Measurements from ENCODE around the gene SLC19A3.
"Not testable (repeated sequence)": the region's sequence is repeated elsewhere in the genome, so short reads cannot be mapped to it uniquely, and the experiment has no call there.

SLC19A3 gene

GRCh38 chr2:227673620-227674019, 44.2 kb downstream of the SLC19A3 start:
- H3K4me3 Mint-ChIP-seq; H3K36me3 Mint-ChIP-seq (ENCODE audit: low read depth); intact Hi-C loops (cut with micrococcal nuclease); H3K27ac Mint-ChIP-seq; H3K4me1 Mint-ChIP-seq (ENCODE audit: low read depth); H3K9me3 Mint-ChIP-seq; H3K27me3 Mint-ChIP-seq: not testable (repeated sequence)

DNA sequence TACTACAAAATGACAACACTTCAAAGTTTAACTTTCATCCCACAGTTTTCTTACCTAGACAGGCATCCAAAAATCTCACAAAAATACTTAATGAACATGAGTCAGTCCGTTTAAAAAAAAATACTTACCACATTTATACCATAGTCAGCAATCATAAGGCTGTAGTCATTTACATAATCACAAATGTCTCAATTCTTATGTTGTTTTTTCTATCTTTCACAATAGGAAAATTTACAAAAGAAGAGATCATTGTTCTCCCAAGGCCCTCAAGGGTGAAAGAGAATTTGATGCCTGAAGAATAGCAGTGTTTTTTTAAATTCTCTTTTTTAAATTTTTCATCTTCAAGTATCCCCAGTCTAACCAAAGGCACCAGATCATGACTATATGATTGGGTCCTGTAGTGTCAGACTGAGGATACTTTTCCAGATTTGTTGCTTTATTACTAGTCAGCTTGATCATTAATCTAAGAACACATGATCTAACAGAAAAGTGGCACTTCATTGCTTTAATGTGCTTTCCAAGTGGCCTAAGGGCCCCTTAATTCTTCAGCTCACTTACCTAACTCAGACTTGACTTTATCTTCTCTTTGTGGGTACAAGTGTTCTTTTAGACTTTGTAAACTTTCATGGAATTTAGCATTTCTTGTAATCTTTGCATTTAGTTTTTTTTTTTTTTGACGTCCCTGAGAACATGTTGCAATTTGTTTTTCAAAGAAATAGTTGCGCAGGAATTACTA, 46.5 kb downstream of the SLC19A3 start:
- H3K27me3 Mint-ChIP-seq = no peaks in the 10 kb centered on the region
- H3K4me3 Mint-ChIP-seq = no peak overlapping the region
- intact Hi-C loops (cut with micrococcal nuclease) = no loop called here
- no peaks in the 10 kb centered on the region for H3K4me1 Mint-ChIP-seq (ENCODE audit: low read depth)
- H3K27ac Mint-ChIP-seq = no peak overlapping the region
- no peaks in the 10 kb centered on the region for H3K9me3 Mint-ChIP-seq
- no peaks in the 10 kb centered on the region for H3K36me3 Mint-ChIP-seq (ENCODE audit: low read depth)

DNA sequence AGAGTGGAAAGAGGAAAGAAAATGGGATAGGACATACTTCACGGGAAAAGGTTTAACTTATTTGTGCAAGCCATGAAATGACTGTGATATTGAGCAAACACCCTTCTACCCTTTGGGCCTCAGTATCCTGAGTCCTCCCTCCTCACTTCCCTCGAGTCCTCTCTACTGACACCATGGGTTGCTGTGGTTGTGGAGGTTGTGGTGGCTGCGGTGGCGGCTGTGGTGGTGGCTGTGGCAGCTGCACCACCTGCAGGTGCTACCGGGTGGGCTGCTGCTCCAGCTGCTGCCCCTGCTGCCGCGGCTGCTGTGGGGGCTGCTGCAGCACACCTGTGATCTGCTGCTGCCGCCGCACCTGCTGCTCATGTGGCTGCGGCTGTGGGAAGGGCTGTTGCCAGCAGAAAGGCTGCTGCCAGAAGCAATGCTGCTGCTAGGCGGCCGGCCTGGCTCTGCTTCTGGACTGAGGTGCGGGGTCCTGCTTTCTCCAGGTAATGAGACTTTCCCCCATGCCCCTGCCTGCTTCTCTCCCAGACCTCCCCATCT, 51.1 kb downstream of the SLC19A3 start, which contains the start of gene SCYGR5:
SCYGR5 (plus strand) TSS at position 174 of the 540 bp plus-strand sequence; CDS start at position 174, 0 bp downstream.
- H3K4me3 Mint-ChIP-seq; H3K27me3 Mint-ChIP-seq; H3K9me3 Mint-ChIP-seq; H3K4me1 Mint-ChIP-seq (ENCODE audit: low read depth); H3K36me3 Mint-ChIP-seq (ENCODE audit: low read depth); H3K27ac Mint-ChIP-seq; intact Hi-C loops (cut with micrococcal nuclease): not testable (repeated sequence)

DNA sequence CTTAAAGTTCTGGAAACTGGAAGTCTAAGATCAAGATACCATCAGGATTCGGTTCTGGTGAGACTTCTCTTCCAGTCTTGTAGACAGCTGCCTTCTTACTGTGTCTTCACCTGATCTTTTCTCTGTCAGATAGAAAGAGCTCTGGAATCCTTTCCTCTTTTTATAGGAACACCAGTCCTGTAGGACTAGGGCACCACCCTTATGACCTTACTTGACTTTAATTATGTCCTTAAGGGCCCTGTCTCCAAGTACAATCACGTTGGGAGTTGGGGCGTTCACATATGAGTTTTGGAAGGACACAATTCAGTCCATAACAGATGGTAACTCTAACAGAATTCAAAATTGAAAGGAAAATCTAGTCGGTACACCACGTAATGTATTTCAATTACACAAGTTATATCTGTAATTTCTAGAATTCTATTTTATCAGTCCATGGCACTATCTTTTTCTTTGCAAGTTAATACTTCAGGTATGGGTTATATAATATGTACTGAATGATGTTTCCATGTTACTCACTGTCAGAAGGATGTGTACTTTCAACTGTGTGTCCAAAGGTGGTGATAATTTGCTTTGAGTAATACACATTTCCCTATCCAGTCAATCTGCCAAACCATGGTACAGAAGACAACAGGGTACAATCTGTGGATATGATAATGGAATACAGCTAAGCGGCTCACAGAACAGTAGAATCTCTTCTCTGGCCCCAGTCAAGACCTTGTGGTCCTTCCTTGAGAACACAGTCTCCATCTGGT, 52.5 kb downstream of the SLC19A3 start:
- intact Hi-C loops (cut with micrococcal nuclease) = no loop called here
- H3K27ac Mint-ChIP-seq = no peak overlapping the region

GRCh38 chr2:227661827-227662226, 56.0 kb downstream of the SLC19A3 start:
- Mint-ChIP-seq H3K27ac (no peak overlapping the region), H3K4me3 (no peak overlapping the region), H3K27me3 (no peaks in the 10 kb centered on the region), H3K4me1 (ENCODE audit: low read depth) (no peaks in the 10 kb centered on the region), H3K36me3 (ENCODE audit: low read depth) (no peaks in the 10 kb centered on the region), H3K9me3 (no peaks in the 10 kb centered on the region)
- intact Hi-C loops (cut with micrococcal nuclease) = no loop called here

More for the DNA sequence above, 52.5 kb downstream of the SLC19A3 start:
- no peaks in the 10 kb centered on the region for H3K9me3 Mint-ChIP-seq
- no peaks in the 10 kb centered on the region for H3K4me1 Mint-ChIP-seq (ENCODE audit: low read depth)
- H3K4me3 Mint-ChIP-seq = no peak overlapping the region
- no peaks in the 10 kb centered on the region for H3K27me3 Mint-ChIP-seq
- no peaks in the 10 kb centered on the region for H3K36me3 Mint-ChIP-seq (ENCODE audit: low read depth)

DNA sequence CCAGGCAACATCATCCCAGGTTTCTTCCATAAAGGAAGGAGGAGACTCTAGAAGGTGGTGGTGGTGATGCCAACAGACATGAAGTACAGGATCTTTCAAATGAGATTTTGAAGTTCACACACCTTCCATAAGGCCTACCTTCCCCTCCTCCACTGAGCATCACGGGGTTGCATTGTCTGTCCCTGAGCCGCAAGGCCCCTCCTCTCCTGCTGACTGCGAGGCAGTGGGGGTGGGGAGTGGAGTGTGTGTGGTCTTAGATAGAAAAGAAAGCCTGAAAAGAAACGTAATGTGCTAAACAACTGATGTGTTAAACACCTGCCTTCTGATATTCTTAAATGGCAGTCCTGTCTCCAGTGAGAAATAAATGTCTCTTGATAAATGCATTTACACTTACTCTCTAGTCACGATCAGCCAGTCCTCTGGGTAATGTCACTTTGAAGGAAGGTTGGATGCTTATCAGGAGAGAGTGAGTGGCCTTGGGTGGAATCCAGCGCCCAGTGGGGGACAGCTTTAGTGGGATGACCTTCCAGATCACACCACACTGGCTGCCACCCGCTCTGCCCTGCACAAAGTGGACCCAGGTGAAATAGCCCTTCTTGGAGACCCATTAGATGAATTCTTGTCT, 56.7 kb downstream of the SLC19A3 start:
- H3K4me3 Mint-ChIP-seq = no peak overlapping the region
- no peak overlapping the region for H3K27ac Mint-ChIP-seq
- intact Hi-C loops (cut with micrococcal nuclease) = no loop called here

GRCh38 chr2:227657199-227657845, 60.5 kb downstream of the SLC19A3 start:
- no peaks in the 10 kb centered on the region for H3K9me3 Mint-ChIP-seq
- H3K4me3 Mint-ChIP-seq = no peak overlapping the region
- H3K27ac Mint-ChIP-seq = no peak overlapping the region
- intact Hi-C loops (cut with micrococcal nuclease) = no loop called here
- H3K27me3 Mint-ChIP-seq = peaks cover 2% of the 10 kb centered on the region
- H3K36me3 Mint-ChIP-seq (ENCODE audit: low read depth) = no peaks in the 10 kb centered on the region
- peaks cover 5% of the 10 kb centered on the region for H3K4me1 Mint-ChIP-seq (ENCODE audit: low read depth)

More for the DNA sequence above, 56.7 kb downstream of the SLC19A3 start:
- no peaks in the 10 kb centered on the region for H3K36me3 Mint-ChIP-seq (ENCODE audit: low read depth)
- no peaks in the 10 kb centered on the region for H3K27me3 Mint-ChIP-seq
- H3K4me1 Mint-ChIP-seq (ENCODE audit: low read depth) = no peaks in the 10 kb centered on the region
- H3K9me3 Mint-ChIP-seq = no peaks in the 10 kb centered on the region

DNA sequence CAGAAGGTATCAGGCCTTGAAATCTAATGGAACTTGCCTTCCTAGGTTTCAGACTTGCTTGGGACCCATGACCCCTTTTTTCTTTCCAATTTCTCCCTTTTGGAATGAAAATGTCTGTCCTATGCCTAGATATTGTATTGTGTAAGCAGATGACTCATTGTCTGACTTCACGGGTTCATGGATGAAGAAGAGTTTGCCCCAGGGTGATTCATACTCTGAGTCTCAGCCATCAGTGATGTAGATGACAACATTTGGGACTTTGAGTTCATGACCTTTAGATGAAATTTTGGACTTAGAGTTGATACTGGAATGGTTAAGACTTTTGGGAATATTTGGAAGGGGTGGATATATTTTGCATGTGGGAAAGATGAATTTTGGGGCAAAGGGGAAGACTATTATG, 62.4 kb downstream of the SLC19A3 start:
- Mint-ChIP-seq H3K4me1 (ENCODE audit: low read depth) (peaks cover 5% of the 10 kb centered on the region), H3K36me3 (ENCODE audit: low read depth) (no peaks in the 10 kb centered on the region), H3K27ac (no peak overlapping the region), H3K4me3 (no peak overlapping the region), H3K9me3 (no peaks in the 10 kb centered on the region), H3K27me3 (peaks cover 4% of the 10 kb centered on the region)
- intact Hi-C loops (cut with micrococcal nuclease) = no loop called here

DNA sequence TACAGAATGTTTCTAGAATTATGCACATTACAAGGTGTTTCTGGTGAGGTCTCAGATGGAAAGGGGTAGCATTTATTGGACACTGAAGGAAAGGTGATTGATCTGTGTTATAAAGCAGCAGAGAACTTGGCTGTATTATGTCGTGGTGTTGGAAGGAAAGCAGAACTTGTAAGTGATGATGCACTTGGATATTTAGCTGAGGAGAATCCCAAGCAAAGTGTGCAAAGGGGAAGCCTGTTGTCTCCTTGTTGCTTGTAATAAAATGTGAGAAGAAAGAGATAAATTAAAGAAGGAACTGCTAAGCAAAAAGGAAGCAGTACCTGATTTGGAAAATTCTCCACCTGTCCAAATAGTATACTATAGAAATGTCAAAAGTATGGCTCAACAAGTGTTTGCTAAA, 63.4 kb downstream of the SLC19A3 start:
- Mint-ChIP-seq H3K27ac (no peak overlapping the region), H3K9me3 (no peaks in the 10 kb centered on the region), H3K36me3 (ENCODE audit: low read depth) (no peaks in the 10 kb centered on the region), H3K4me3 (no peak overlapping the region), H3K4me1 (ENCODE audit: low read depth) (peaks cover 5% of the 10 kb centered on the region), H3K27me3 (peaks cover 4% of the 10 kb centered on the region)
- intact Hi-C loops (cut with micrococcal nuclease) = no loop called here

GRCh38 chr2:227653419-227653818, 64.4 kb downstream of the SLC19A3 start:
- H3K4me3 Mint-ChIP-seq = no peak overlapping the region
- no peaks in the 10 kb centered on the region for H3K9me3 Mint-ChIP-seq
- H3K27me3 Mint-ChIP-seq = peaks cover 4% of the 10 kb centered on the region
- no peaks in the 10 kb centered on the region for H3K36me3 Mint-ChIP-seq (ENCODE audit: low read depth)
- intact Hi-C loops (cut with micrococcal nuclease) = no loop called here
- H3K27ac Mint-ChIP-seq = no peak overlapping the region
- H3K4me1 Mint-ChIP-seq (ENCODE audit: low read depth) = peaks cover 5% of the 10 kb centered on the region

DNA sequence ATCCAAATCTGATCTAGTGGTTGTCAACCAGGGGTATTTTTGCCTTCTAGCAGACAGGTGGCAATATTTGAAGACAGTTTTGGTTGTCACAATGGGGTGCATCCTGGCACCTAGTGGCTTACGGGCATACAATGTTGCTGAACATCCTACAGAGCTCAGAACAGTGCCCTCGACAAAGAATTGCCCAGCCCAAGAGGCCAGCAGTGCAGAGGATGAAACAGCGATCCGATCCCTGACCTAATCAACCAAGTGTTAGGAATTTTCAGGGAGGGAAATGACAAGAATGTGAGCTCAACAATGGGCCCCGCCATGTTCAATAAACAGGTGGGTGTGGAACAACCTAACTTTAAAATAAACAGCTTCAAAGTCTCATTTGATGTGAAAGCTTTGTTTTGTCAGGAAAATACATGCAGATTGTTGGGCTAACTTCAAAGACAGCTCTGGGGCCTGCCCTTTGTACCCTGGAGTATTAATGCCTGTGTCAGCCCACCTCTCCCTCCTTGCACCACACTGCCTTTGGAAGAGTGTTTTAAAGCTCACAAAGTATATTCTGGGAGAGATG, 73.8 kb downstream of the SLC19A3 start:
- H3K4me1 Mint-ChIP-seq (ENCODE audit: low read depth) = no peaks in the 10 kb centered on the region
- peaks cover 1% of the 10 kb centered on the region for H3K27me3 Mint-ChIP-seq
- no peaks in the 10 kb centered on the region for H3K36me3 Mint-ChIP-seq (ENCODE audit: low read depth)
- no peak overlapping the region for H3K4me3 Mint-ChIP-seq
- no peaks in the 10 kb centered on the region for H3K9me3 Mint-ChIP-seq
- no peak overlapping the region for H3K27ac Mint-ChIP-seq
- intact Hi-C loops (cut with micrococcal nuclease) = no loop called here

DNA sequence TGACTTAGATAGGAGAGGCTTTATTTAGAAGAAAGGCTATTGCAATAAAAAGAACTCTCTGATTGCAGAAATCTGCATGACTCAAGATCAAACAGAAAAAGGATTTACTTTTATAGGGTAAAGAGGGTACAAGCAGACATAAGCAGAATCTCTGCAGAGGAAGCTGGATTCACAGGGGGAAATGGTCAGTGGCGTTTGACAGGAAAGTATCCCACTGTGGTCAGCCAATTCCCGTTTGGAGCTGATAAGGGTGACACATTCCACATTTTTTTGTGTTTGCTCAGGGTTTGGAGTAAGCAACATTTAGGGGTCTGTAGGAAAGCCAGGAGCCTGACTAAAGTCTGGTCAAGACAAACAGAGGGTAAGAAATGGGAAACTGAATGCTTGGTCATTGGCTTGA, 75.2 kb downstream of the SLC19A3 start:
- Mint-ChIP-seq H3K36me3 (ENCODE audit: low read depth) (no peaks in the 10 kb centered on the region), H3K27ac (no peak overlapping the region), H3K27me3 (peaks cover 5% of the 10 kb centered on the region), H3K9me3 (no peaks in the 10 kb centered on the region), H3K4me3 (no peak overlapping the region), H3K4me1 (ENCODE audit: low read depth) (no peaks in the 10 kb centered on the region)
- intact Hi-C loops (cut with micrococcal nuclease) = no loop called here

DNA sequence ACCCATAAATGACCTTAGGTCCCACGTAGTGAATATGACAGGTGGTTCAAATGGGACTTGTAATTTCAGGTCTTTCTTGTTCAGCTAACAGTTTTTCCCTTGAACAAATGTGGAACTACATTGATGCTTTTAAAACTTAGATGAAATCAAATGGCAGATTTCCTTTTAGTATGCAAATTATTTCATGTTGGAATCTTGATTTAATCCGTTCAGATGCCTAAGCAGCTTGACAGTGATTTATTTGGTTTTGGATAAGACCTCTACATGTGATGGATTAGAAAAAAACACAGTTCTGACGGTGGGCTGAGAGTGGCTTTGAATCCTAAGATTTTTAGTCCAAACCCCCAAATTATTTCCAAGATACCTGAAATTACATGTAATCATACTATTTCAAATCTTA, 83.6 kb downstream of the SLC19A3 start:
- no peaks in the 10 kb centered on the region for H3K36me3 Mint-ChIP-seq (ENCODE audit: low read depth)
- H3K9me3 Mint-ChIP-seq = no peaks in the 10 kb centered on the region
- no peak overlapping the region for H3K27ac Mint-ChIP-seq
- intact Hi-C loops (cut with micrococcal nuclease) = no loop called here
- H3K4me3 Mint-ChIP-seq = no peak overlapping the region
- no peaks in the 10 kb centered on the region for H3K4me1 Mint-ChIP-seq (ENCODE audit: low read depth)
- H3K27me3 Mint-ChIP-seq = peaks cover 17% of the 10 kb centered on the region

All from dendritic cell treated with granulocyte-macrophage colony-stimulating factor and Interleukin-4, amounts not matched to agents 40 ng/mL and 50 ng/mL, for 4 days (primary cell).